NCI-H187 treated with DMSO at 0.1 percent for 48 hours (cell line): ENCODE data around the gene FIZ1.

Experiments
- DNase-seq: peaks from one replicate; lab custom pipeline; 2025; lab: John Stamatoyannopoulos, UW

The FIZ1 gene

DNA sequence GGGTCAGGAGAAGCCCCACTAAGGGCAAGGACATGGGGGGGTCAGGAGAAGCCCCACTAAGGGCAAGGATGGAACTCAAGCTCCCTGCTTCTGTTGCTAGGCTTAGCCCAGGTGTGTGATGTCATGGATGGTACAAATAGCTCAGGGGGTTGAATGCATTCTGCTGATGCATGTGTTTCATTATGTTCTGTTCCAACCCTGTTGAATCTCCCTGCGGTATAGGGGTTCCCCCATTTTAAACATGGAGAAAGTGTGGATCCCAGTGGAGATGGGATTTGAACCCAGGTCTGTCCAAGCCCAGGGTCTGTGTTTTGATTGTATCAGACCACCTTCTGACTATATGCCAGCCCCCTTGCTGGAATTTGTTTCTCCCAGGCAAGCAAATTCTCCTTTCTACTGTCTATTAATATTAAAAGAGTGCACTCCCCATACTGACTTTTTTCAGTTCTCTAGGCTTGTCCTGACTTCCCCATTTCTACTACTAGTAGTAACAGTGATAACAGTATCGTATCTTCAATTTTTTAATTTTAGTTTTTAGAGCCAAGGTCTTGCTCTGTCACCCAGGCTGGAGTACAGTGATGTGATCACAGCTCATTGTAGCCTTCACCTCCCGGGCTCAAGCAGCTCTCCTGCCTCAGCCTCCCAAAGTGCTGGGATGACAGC lies 12.8 kb upstream of the FIZ1 start:
- DNase-seq: no peak

DNA sequence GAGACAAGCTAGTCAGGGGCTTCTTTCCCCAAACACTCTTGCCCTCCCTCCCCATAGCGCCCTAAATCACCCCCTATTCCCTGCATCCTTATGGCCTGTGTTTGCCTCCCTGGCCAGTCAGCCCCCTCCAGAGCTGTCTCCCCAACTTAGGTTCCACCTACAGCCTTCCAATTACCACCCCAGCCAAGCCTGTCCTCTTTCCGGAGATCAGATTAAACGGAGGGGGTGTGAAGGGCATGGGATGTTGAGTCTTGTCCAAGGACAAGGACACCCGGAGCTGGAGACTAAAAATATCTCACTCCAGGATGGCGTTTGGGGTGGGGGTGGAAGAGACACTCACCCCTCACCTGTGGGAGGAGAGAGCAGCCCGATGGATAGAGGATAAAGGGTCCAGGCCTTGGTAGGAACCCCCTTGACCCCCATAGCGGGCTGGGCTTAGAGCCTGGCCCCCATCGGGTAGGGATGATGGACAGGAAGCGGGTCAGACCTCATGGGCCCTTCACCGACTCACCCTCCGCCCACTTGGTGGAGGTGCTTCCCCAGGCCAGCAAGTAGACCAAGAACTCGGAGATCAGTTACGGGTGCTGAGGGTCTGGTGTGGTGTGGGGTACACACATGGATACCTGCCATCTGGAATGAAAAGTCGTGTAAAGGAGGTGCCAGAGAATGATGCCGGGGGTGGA lies 12.1 kb upstream of the FIZ1 start:
- DNase-seq: no peak

DNA sequence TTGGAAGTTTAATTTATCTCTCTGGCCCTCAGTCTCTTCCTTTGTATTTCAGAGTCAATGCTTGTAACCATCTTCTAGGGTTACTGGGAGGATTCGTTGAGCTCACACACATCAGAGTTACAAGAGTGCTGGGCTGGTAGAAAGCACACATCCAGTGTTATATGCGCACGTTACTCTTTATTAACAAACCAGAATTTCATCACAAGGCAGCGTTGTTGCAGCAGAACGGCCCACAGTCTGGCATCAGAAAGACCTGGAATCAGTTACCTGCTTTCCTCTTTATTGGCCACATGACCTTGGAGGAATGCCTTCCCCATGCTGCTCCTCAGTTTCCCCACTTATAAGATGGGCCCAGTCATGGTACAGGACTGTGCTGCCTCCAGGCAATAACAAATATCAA lies 10.0 kb upstream of the FIZ1 start:
- DNase-seq: no peak

DNA sequence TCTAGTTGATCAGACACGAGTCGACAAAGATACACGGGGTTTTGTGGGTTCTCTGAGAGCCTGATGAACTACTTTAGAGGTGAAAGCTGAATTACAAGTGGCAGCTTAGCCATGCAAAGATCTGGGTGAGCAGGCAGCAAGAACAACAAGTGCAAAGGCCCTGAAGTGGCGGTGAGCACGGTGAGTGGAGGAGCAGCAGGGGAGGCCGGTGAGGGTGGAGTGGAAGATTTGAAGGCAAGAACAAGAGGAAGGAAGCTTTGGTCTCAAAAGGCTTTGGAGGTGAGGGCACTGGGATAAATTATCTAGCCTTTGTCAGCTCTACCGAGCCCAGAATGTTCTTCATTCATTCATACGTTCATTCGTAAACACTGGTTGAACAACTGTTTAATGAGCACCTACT lies 7.5 kb upstream of the FIZ1 start:
- DNase-seq: no peak

DNA sequence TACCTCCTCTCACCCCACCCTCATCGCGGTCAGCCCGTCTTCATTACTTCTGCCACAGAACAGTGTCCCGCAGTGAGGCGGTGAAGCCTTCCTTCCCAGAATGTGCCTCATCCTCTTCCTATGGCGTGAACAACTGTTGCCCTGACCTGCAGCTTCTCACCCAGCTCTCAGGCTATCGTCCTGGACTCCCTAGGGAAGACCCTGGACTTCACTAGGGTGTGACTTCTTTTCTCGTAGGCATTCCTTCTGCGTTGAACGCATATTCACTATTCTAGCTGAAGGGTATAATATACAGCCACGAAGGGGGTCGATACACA lies 7.1 kb upstream of the FIZ1 start:
- no peak for DNase-seq

DNA sequence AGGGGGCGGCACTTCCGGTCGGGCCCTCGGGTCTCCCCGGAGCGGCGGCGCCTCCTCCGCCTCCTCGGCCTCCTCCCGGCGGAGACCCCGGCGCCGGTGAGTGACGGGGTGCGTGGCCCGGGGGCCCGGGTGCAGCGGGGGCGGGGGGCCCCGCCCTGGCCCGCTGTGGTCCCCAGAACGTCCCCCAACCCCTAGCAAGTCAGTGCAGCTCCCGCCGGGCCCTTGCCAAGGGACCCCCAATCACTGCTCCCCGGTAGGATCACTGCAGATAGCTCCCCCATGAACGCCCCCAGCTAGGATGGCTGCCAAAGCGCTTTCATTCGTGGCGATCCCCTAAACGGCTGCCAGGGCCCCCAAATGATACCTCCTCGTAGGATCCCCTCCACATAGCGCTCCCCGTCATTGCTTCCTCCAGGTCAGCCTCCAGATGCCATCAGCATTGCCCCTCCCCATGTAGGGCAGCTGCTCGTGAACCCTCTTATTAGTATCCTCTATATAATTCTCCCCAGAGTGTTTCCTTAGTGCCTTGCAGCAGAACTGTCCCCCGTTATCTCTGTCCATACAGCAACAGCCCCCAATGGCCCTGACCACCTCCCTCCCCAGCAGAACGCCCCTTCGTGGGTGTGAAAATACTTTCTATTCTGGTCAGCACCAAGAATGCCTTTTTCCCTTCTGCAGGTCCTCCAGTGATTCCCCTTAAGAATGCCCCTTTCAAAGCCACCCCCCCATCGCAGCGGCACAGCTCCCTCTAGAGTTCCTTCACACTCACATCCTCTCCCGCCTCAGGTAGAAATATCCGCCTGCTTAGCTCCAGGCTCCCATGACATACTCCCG lies 6.5 kb upstream of the FIZ1 start, which contains the start of gene ZNF865:
TSS of gene ZNF865 (plus strand) at position 11 of the 834 bp plus-strand sequence. CDS start 7,972 bp downstream, outside the sequence.
- DNase-seq: peak; percentile 15

DNA sequence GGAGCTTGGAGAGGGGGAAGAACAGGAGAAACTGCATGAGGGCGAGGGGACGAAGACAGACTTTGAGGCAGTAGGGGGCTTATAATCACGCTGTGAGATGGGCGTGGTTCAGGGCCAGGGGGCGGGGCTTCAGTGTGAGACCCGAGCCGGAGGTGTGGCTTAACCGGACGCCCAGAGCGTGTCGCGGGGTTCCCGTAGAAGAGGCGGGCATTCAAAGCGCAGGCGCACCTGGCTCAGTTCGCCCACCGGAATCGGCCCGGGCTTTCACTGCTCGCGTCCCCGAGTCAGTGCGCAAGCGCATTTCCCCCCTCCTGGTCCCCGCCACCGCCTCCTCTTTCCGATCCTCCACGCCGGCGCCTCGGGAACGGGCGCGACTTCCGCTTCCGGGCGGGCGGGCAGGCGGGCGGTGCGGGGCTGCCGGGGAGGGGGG lies 5.9 kb upstream of the FIZ1 start:
- DNase-seq: peak; percentile 88

DNA sequence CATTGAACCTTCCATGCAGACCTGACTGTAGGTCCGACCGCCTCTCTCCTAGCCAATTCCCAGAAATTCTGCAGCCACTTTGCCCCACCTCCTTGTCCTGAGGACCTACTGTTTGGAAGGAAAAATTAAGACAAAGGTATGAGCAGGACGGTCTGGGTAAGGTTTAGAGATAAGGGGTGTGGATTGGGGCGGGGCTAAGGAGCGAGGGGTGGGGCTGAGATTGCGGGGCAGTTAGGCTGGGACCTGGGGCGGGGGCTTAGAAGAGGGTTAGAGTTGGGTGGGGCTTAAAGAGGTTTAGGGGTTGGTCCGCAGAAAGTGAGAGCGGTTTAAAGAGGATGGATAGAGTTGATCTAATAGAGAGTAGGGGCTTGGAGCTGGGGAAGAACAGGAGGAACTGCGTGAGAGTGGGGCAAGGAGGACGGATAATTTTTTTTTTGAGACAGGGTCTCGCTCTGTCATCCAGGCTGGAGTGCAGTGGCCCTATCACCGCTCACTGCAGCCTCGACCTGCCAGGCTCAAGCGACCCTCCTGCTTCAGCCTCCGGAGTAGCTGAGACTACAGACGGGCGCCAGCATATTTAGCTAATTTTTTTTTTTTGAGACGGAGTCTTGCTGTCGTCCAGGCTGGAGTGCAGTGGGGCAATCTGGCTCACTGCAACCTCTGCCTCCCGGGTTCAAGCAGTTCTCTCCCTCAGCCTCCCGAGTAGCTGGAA lies 4.4 kb upstream of the FIZ1 start:
- DNase-seq: no peak

DNA sequence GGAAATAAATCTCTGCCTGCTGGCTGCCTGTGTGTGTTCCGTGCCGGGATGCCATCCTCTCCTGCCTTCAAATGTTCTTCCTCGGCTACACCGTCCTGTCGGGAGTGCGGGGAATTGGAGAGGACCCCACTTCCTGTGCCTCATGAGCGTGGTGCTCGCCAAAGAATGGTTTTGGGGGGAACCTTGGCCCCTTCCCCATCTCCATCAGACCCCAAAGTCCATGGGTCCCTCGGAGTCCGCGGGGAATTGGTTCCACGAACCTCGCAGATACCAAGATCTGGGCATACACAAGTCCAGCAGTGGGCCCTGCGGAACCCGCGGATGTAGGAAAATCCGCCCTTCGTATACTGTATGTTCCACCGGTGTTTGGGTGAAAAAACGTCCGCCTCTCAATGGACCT lies 3.8 kb upstream of the FIZ1 start:
- no peak for DNase-seq

DNA sequence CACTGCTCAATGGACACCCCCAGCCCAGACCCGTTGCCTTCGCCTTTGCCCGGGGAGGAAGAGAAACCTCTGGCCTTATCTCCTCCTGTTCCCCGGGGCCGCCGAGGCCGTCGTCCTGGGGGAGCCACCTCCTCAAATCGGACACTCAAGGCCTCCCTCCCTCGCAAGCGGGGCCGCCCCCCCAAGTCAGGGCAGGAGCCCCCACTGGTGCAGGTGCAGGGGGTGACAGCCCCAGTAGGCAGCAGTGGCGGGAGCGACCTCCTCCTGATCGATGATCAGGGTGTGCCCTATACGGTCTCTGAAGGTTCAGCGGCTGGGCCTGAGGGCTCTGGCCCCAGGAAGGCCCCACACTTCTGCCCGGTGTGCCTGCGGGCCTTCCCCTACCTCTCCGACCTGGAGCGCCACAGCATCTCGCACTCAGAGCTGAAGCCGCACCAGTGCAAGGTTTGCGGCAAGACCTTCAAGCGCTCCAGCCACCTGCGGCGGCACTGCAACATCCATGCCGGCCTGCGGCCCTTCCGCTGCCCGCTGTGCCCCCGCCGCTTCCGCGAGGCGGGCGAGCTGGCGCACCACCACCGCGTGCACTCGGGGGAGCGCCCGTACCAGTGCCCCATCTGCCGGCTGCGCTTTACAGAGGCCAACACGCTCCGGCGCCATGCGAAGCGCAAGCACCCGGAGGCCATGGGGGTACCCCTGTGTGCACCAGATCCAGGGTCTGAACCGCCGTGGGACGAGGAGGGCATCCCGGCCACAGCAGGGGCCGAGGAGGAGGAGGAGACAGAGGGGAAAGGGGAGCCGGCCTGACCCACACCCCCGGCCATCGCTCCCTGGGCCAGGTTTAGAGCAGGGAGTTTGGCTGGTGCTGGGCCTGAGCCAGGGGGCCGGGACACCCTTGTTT lies 3.0 kb upstream of the FIZ1 start:
- DNase-seq: no peak

DNA sequence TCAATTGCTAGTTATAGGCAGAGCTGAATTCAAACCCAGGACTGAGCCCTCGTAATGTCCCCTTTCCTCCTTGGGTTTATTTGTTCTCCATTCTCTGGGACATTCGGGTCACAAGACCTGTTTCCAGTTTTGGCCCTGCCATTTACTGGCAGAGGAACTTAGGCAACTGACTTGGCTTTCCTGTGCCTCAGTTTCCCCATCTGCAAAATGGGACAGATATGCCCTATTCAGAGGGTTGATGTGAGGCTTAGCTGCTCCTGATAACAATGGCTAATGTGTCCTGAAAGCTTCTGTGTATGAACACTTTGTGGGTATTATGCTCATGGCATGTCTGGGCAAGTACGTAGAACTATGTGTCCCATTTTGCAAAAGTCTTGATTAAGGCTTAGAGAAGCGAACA lies 1.8 kb upstream of the FIZ1 start:
- no peak for DNase-seq

DNA sequence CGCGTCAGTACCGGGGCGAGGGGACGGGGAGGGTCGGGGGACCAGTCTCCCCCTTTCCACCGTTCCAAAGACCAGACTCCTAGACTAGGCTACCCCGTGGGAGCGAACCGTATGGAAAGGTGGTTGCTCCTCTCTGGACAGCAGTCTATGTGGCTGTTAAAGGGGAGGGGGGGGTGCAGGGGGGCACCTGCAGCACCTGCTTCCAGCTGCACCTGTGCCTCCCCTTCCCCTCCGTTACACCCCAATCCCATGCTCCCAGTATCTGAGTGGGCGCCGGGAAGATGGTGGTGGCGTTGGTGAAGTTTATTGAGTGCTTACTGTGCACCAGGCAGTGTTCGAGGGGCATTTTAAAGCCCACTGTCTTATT lies 1.3 kb upstream of the FIZ1 start:
- no peak for DNase-seq

DNA sequence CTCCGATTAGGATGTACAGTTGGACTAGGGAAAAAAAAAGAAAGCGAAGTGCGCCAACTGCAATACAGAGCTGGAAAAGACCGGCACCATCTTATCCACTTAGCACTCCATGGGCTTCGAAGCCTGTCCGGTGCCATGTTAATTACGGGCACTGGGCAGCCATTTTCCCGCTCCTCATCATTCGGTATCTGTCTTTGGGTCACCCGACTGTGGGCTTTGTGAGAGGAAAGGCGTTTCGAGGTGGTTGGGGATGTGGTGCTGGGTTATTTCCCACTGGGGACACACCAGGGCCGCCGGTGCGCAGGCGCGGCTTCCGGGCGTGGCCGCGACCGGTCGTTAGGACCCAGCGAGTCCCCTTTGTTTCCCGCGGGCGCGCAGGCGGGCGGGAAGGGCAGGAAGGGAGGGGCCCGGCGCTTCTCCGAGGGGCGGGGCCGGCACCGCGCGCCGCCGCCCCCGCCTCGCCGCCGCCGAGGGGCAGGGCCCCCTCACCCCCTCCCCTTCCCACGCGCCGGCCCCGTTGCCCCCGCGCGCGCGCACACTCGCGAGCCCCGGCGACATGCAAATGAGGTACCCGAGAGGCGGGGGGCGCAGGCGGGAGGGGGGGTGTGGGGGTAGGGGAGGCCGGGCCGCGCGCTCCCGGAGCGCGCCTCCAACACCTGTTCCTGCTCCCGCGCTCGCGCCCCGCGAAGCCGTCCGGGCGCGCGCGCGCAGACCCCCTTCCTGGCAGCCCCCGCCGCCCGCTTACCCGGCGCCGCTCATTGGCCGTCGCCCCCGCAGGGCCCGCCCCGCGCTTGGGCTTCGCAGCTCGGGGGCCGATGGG lies 735 bp upstream of the FIZ1 start, which contains the start of gene ZNF524:
TSS of gene ZNF524 (plus strand) at position 447 of the 820 bp plus-strand sequence. CDS start 1,825 bp downstream, outside the sequence.
- DNase-seq: peak; percentile 87

DNA sequence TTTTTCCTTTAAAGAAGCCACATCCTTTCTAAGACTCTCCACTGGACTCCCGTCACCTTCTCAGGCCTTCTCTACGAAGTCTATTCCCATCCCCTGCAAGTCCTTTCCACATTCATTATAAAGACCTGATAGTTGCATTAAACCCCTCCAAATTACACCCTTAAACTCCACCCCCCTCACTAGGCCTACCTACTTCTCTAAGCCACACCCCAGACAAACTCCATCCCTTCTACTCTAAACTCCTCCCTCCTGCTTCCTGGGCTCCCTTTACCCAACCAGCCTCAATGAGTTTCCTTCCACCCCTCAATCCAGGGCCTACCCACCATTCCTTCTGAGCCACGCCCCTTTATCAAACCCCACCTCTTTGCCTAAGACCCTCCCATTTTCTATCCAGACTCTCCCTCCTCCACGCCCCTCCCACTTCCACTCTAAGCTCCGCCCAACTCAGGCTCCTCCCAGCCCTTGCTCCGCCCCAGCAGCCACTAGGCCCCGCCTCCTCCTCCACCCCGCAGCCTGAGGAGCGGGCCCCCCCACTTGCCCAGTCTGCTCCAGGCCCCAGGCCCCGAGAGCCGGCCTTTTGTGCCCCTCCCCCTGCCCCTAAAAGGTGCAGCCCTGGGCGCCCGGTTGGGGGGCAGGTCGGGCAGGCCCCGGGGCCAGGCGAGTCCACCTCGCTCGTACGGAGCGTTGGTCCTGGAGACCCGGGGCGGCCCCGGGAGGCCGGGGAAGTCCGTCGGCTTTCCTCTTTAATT lies 424 bp downstream of the FIZ1 start:
- DNase-seq: peak; percentile 89

DNA sequence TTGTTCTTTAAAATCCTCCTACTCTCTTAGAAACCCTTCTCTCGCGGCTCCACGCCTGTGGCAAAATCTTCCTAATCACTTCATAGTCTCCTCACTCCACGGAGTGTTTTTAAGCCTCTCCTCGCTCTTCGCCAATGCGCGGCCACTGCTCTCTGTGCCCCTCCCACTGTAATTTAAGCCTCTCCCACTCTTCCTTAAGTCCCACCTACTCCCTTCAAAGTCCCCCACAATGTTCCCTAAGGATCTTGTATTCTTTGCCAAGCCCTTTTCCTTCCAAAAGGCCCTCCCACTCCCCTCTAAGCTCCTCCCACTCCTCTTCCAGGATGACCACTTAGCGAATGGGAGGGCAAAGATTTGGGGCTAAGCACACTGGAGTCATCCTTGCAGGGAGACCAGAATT lies 1.3 kb downstream of the FIZ1 start:
- DNase-seq: no peak

DNA sequence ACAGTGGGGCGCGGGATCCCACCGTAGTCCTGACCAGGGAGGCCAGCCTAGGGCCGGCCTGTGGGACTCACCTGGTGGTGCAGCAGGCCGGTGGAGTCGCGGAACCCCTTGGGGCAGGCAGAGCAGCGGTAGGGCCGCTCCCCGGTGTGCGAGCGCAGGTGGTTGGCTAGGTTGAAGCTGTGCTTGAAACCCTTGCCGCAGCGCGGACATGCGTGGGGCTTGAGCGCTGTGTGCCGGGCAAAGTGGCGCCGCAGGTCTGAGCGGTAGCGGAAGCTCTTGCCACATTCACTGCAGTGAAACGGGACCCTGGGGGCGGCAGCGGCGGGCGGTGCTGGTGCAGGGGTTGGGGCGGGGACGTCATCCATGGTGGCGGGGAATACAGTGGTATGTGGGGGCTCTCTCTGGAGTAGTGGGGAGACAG lies 1.8 kb downstream of the FIZ1 start:
- DNase-seq: no peak

DNA sequence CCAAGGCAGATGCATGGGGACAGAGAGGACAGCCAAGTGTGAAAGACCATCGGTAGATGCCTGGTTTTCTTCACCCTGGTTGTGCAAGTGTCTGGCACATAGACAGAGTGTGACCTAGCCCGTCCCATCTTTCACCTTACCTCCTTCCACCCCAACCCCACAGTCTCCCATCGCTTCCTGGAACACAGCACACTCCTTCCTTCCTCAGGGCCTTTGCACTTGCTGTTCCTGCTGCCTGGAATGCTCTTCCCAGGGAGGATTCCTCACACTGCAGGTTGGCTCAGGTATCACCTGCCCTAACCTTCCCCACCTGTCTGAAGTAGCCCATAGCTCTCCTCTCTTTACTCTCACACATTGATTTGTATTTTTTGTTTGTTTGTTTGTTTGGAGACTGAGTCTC lies 3.0 kb downstream of the FIZ1 start:
- no peak for DNase-seq

DNA sequence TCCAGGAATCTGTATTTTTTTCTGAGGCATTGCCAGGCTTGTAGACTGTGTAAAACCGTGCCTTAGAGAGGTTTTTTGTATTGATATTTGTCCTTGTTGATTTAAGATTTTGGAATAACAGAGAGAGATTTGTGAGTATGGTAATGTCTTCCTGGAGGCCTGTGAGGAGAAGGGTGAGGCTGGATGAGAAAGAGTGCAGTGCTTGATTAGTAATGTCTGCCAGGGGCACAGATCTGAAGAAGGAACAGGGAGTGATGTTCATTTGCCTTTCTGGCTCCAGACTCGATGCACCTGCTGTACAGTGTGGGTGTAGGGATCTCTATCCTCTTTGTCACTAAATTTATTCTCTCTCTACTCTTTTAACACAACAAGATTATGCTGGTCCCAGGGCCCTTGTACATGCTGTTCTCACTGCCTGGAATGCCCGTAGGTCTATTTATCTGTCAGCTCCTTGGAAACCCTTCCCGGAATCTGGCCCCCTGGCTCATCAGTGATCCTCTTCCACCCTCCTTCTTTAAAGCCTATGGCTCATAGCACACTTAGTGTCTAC lies 4.2 kb downstream of the FIZ1 start:
- no peak for DNase-seq

DNA sequence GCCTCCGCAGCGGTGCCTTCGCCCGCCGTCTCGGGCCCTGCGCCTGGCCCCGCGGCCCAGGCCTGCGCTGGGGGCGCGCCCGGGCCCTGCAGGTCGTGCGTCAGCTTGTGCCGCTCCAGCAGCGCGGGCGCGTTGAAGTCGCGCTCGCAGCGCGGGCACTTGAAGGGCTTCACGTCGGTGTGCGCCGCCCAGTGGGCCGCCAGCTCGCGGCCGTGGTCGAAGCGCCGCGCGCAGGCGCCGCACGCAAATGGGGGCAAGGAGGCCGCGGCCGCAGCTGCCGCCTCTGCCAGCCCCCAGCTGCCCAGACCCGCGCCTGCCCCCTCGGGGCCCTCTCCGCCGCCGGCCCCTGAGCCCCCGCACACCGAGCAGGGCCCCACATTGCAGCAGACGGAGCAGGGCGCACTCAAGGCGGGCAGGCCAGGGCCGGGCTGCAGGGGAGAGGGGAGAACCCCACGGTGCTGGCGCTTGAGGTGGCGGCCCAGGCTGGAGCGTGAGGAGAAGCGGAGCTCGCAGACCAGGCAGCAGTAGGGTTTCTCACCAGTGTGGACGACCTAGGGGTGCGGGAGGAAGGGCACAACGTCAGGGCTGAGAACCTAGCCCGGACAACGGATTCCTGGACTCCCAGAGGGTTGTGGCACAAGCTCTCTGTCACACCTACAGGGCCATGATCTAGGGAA lies 6.1 kb downstream of the FIZ1 start:
- DNase-seq: no peak
